Gastroesophageal sphincter (tissue), 3 donors: ENCODE results near the gene KRT2.

ENCODE experiments used
- CTCF ChIP-seq, 4 experiments: fragments of 200-600 bp in 2 of 4; fragments of 450-650 bp in 2 of 4; sonication (generic) in 1 of 4; IDR thresholded peaks; one replicate each; pipeline ENCODE4 v1.5.1; 2017 to 2019; ENCODE audit warnings: antibody characterized with exemption in 4 of 4, mild to moderate bottlenecking in 2 of 4, moderate library complexity in 2 of 4
- POLR2A ChIP-seq, 2 donors: fragments of 450-650 bp; IDR thresholded peaks; one replicate each; pipeline ENCODE4 v1.6.1; 2017; ENCODE audit warnings: antibody characterized with exemption in 2 of 2, mild to moderate bottlenecking in 2 of 2, moderate library complexity in 1 of 2
- POLR2AphosphoS5 ChIP-seq: sonication (generic); formaldehyde crosslinking; IDR thresholded peaks from one replicate; pipeline ENCODE4 v1.6.1; 2017; ENCODE audit warnings: antibody characterized with exemption

- TF ChIP-seq CTCF (IDR thresholded peaks at IDR 0.05) (no peak), POLR2A (IDR thresholded peaks at IDR 0.05) (no peak), POLR2AphosphoS5 (no peak)
These were observed 29.7 kb upstream of the KRT2 start for GRCh38 chr12:52681526-52682380.
